Ovary (tissue), 9 donors: Measurements from ENCODE around the gene CFLAR. TPM values are rescaled to one million over a fixed set of nuclear protein-coding genes. Genes with fewer than 3 reads are reported as not detected.

Experiments
- DNase-seq, 5 donors: peaks; one replicate each; pipeline ENCODE4 v3.0.0-alpha.2; 2019 to 2020
- H3K27ac ChIP-seq, 2 donors: fragments of 200-600 bp; one replicate each; pipeline versions ENCODE4 v1.5.1 to v1.8.0; 2019 to 2022
- H3K27me3 ChIP-seq: fragments of 200-600 bp; one replicate; pipeline ENCODE4 v1.8.0; 2022
- H3K36me3 ChIP-seq: fragments of 200-600 bp; sonication (generic); one replicate; pipeline ENCODE4 v1.5.1; 2019
- H3K4me1 ChIP-seq: one replicate; pipeline ENCODE4 v1.8.1; 2013; ENCODE audit warnings: mild to moderate bottlenecking, moderate library complexity; ENCODE audit not compliant: insufficient read depth
- H3K4me3 ChIP-seq: fragments of 200-600 bp; sonication (generic); one replicate; pipeline ENCODE4 v1.5.1; 2017
- H3K9me3 ChIP-seq, 2 donors: fragments of 200-600 bp in 1 of 2; sonication (generic) in 1 of 2; one replicate each; pipeline versions ENCODE4 v1.5.1 to v1.8.1; 2013 to 2019; ENCODE audit warnings: mild to moderate bottlenecking in 1 of 2, moderate library complexity in 1 of 2
- CTCF ChIP-seq, 3 donors: fragments of 450-650 bp in 2 of 3; fragments of 200-600 bp in 1 of 3; IDR thresholded peaks; one replicate each; pipeline versions ENCODE4 v1.5.1 to v1.8.0; 2016 to 2022; ENCODE audit warnings: antibody characterized with exemption in 3 of 3, mild to moderate bottlenecking in 1 of 3
- EP300 ChIP-seq: sonication (generic); formaldehyde crosslinking; IDR thresholded peaks from one replicate; pipeline ENCODE4 v1.6.1; 2017; ENCODE audit warnings: antibody characterized with exemption
- POLR2A ChIP-seq: fragments of 450-650 bp; IDR thresholded peaks from one replicate; pipeline ENCODE4 v1.6.1; 2017; ENCODE audit warnings: antibody characterized with exemption, mild to moderate bottlenecking, moderate library complexity
- WGBS, 3 donors: extraction: QIAGEN DNeasy Blood & Tissue Kit in 1 of 3; methylation state at CpG; one replicate each; pipeline versions ENCODE4 v1.1.5 to v1.1.7; 2013 to 2017; 5-methylcytosine and 5-hydroxymethylcytosine counted together
- intact Hi-C, 4 donors: fragments of 100-400 bp; cut with DNase I; formaldehyde crosslinking; loops; one replicate each; pipeline versions ENCODE4 v1.11.0 to v1.15.1; 2022 to 2023
- polyA plus RNA-seq, 2 donors: library from polyadenylated mRNA; stranded (reverse); fragments of 200-250 nt in 1 of 2; fragments of 350-450 nt in 1 of 2; fragmentation: Illumina TruSeq in 1 of 2; extraction: RNeasy Lipid Tissue Mini Kit (QIAGEN cat#74804) in 1 of 2; gene quantifications; one replicate each; pipeline ENCODE4 v1.2.3, GENCODE V29; 2013 to 2014
- total RNA-seq, 7 donors: library from RNA; depleted of rRNA in 2 of 7; stranded (reverse); fragments of >200 nt in 2 of 7; fragmentation: NEBNext Ultra II Directional in 3 of 7; extraction: Animal tissue kit (Norgen Biotek cat#: 25700) in 3 of 7; gene quantifications; one replicate each; pipeline versions ENCODE4 v1.1.0 to v1.2.4, GENCODE V29; 2016 to 2023
- donor health status: DM: no; HTN: no; CAD: no; lungs with moderate emphysema.
- donor health status: DM: no; HTN: no; CAD: no.
- donor health status: Bipolar disorder and iron deficiency.
- donor health status: DM: yes; HTN: yes; CAD: no.
- donor health status: DM: no; HTN: no; CAD: no.
- donor health status: DM: yes; HTN: yes; CAD: no.

Gene CFLAR
- total and polyA plus RNA-seq, 9 donors = 26.7 to 111 (median 67.9) TPM

- Histone ChIP-seq H3K36me3 (no peaks in the 10 kb centered on the region), H3K4me3 (no peak overlapping the region), H3K9me3 (no peaks in the 10 kb centered on the region), H3K4me1 (no peaks in the 10 kb centered on the region), H3K27me3 (no peaks in the 10 kb centered on the region), H3K27ac (no peak overlapping the region)
- 92 to 95% (median 93%) methylated on average over 12 of the region's 12 CpGs for WGBS, 3 donors
- DNase-seq = no peak
- intact Hi-C loops = no loop called here
- TF ChIP-seq EP300 = no peak
- no peak for TF ChIP-seq POLR2A
- no peak for TF ChIP-seq CTCF (IDR thresholded peaks at IDR 0.05)
These were observed 92.7 kb downstream of the CFLAR start for GRCh38 chr2:201208563-201209252.

- H3K9me3 ChIP-seq = no peaks in the 10 kb centered on the region
- no peak overlapping the region for H3K27ac ChIP-seq
- intact Hi-C loops = no loop called here
- H3K4me3 ChIP-seq = no peak overlapping the region
- DNase-seq = no peak
- H3K4me1 ChIP-seq = no peaks in the 10 kb centered on the region
- TF ChIP-seq POLR2A (no peak), EP300 (no peak), CTCF (IDR thresholded peaks at IDR 0.05) (no peak)
- WGBS, 3 donors = 95 to 96% (median 96%) methylated on average over 4 of the region's 4 CpGs
- H3K36me3 ChIP-seq = no peaks in the 10 kb centered on the region
- no peaks in the 10 kb centered on the region for H3K27me3 ChIP-seq
These were observed 100.0 kb downstream of the CFLAR start for GRCh38 chr2:201215963-201216362.

- no peak for DNase-seq
- intact Hi-C loops = no loop called here
- TF ChIP-seq POLR2A (no peak), CTCF (IDR thresholded peaks at IDR 0.05) (no peak), EP300 (no peak)
- Histone ChIP-seq H3K4me1 (no peaks in the 10 kb centered on the region), H3K9me3 (no peaks in the 10 kb centered on the region), H3K27me3 (no peaks in the 10 kb centered on the region), H3K27ac (no peak overlapping the region), H3K4me3 (no peak overlapping the region), H3K36me3 (no peaks in the 10 kb centered on the region)
- WGBS, 3 donors = 58 to 78% (median 68%) methylated on average over 1 of the region's 1 CpG
These were observed 101.0 kb downstream of the CFLAR start for GRCh38 chr2:201216918-201217317.

GRCh38 chr2:201218780-201219179 is 102.8 kb downstream of the CFLAR start:
- Histone ChIP-seq H3K9me3 (no peaks in the 10 kb centered on the region), H3K36me3 (no peaks in the 10 kb centered on the region), H3K4me3 (no peak overlapping the region), H3K27me3 (no peaks in the 10 kb centered on the region), H3K27ac (no peak overlapping the region), H3K4me1 (no peaks in the 10 kb centered on the region)
- TF ChIP-seq EP300 (no peak), CTCF (IDR thresholded peaks at IDR 0.05) (no peak), POLR2A (no peak)
- DNase-seq = no peak
- 91 to 97% (median 93%) methylated on average over 6 of the region's 6 CpGs for WGBS, 3 donors
- intact Hi-C loops = no loop called here
